HepG2 (cell line): ENCODE results near the gene UBAP1L. TPM values are rescaled to one million over a fixed set of nuclear protein-coding genes. Genes with fewer than 3 reads are reported as not detected.

Experiments
- ATAC-seq: fragments of 200-7000 bp; cut with Tn5 transposase; 3 replicates; pipeline ENCODE4 v1.9.1; 2020; ENCODE audit warnings: mild to moderate bottlenecking, moderate library complexity
- BruUV-seq: library from RNA; stranded (reverse); fragments of 400-500 nt; replicated peaks from 2 replicates; lab custom pipeline; 2021; lab: Mats Ljungman, UMichigan
- CTCF ChIA-PET: fragments of 300-600 bp; formaldehyde crosslinking; extraction: SDS; loops from one replicate; lab custom pipeline; 2021; ENCODE audit warnings: low total read pairs, inconsistent platforms, low intra/inter-chr PET ratio; lab: Yijun Ruan, JAX
- POLR2A ChIA-PET: fragments of 350-600 bp; sonication (Branson Sonifier 250); formaldehyde crosslinking; loops from one replicate; lab custom pipeline; 2020; ENCODE audit warnings: antibody characterized with exemption, inconsistent platforms; lab: Yijun Ruan, JAX
- DNase-seq: peaks from one replicate; pipeline ENCODE4 v3.0.0-alpha.2; 2015; ENCODE audit warnings: low spot score
- FAIRE-seq: peaks from 3 replicates; lab custom pipeline; 2011; peaks lifted over from hg19 to GRCh38; lab: Jason Lieb, UNC
- H2AFZ ChIP-seq: one replicate; pipeline ENCODE4 v1.6.1; 2011; ENCODE audit warnings: low read length, inconsistent platforms
- H3K27ac ChIP-seq: fragments of 300-600 bp; 3 replicates; pipeline ENCODE4 v1.8.0; 2011; ENCODE audit warnings: mixed run types, mild to moderate bottlenecking, mixed read lengths, low read length, inconsistent platforms; ENCODE audit not compliant: insufficient read depth; ENCODE audit errors: extremely low read length
- H3K27me3 ChIP-seq, 2 experiments: fragments of 200-600 bp in 1 of 2; 2 replicates in 1 of 2; 3 replicates in 1 of 2; pipeline versions ENCODE4 v1.6.0 to v1.8.0; 2011; ENCODE audit warnings: low read length in 2 of 2, mild to moderate bottlenecking in 2 of 2, moderate library complexity in 2 of 2, inconsistent platforms in 1 of 2; ENCODE audit not compliant: insufficient read depth in 2 of 2, control insufficient read depth in 1 of 2
- H3K36me3 ChIP-seq, 2 experiments: fragments of 200-600 bp in 1 of 2; replicated peaks in 1 of 2; 2 replicates in 1 of 2; 3 replicates in 1 of 2; pipeline versions ENCODE4 v1.5.1 to v1.8.0; 2011; ENCODE audit warnings: low read length in 2 of 2, inconsistent platforms in 1 of 2; ENCODE audit not compliant: insufficient read depth in 2 of 2, control insufficient read depth in 1 of 2
- H3K4me1 ChIP-seq: 2 replicates; pipeline ENCODE4 v1.5.1; 2012; ENCODE audit warnings: low read length, inconsistent platforms; ENCODE audit not compliant: insufficient read depth
- H3K4me2 ChIP-seq: 2 replicates; pipeline ENCODE4 v1.6.0; 2011; ENCODE audit warnings: low read depth, low read length, inconsistent platforms
- H3K4me3 ChIP-seq, 3 experiments: fragments of 200-600 bp in 1 of 3; sonication (generic), shearing (Covaris generic) in 1 of 3; replicated peaks in 1 of 3; 2 replicates each; pipeline ENCODE4 v1.5.1; 2011 to 2016; ENCODE audit warnings: low read length in 3 of 3, inconsistent platforms in 2 of 3, low read depth in 2 of 3, mild to moderate bottlenecking in 2 of 3, control low read depth in 1 of 3, mixed read lengths in 1 of 3; ENCODE audit not compliant: insufficient read depth in 1 of 3
- H3K79me2 ChIP-seq: one replicate; pipeline ENCODE4 v1.6.1; 2011; ENCODE audit warnings: low read length, inconsistent platforms; ENCODE audit not compliant: insufficient read depth
- H3K9ac ChIP-seq: 2 replicates; pipeline ENCODE4 v1.6.0; 2011; ENCODE audit warnings: mild to moderate bottlenecking, low read depth, low read length, inconsistent platforms; ENCODE audit not compliant: insufficient read depth
- H3K9me3 ChIP-seq: 2 replicates; pipeline ENCODE4 v1.5.1; 2012; ENCODE audit warnings: mild to moderate bottlenecking, low read length
- H4K20me1 ChIP-seq: 2 replicates; pipeline ENCODE4 v1.6.0; 2011; ENCODE audit warnings: inconsistent platforms, mild to moderate bottlenecking, low read length, moderate library complexity; ENCODE audit not compliant: insufficient read depth
- ATRX ChIP-seq: sonication (generic); formaldehyde crosslinking; IDR thresholded peaks from 2 replicates; pipeline ENCODE4 v1.4.0; 2020; ENCODE audit warnings: missing genetic modification reagents, borderline replicate concordance
- HHEX ChIP-seq: IDR thresholded peaks from 2 replicates; pipeline ENCODE4 v1.6.1; 2016; ENCODE audit warnings: control low read depth
- ISL2 ChIP-seq: sonication (generic); formaldehyde crosslinking; IDR thresholded peaks from 2 replicates; pipeline ENCODE4 v1.5.0; 2020; ENCODE audit warnings: missing genetic modification reagents
- MAFK ChIP-seq, 2 experiments: IDR thresholded peaks in 1 of 2; conservative IDR thresholded peaks in 1 of 2; 2 replicates each; pipeline ENCODE4 v1.6.1; 2011; ENCODE audit warnings: improper control_type of control experiment in 2 of 2, low read length in 2 of 2
- NR2F1 ChIP-seq, 2 experiments: fragments of 450-650 bp in 1 of 2; formaldehyde crosslinking in 1 of 2; IDR thresholded peaks; 2 replicates each; pipeline versions ENCODE4 v1.5.0 to v1.6.1; 2016 to 2020; ENCODE audit warnings: mild to moderate bottlenecking in 1 of 2, missing compliant biosample characterization in 1 of 2, missing genetic modification reagents in 1 of 2, moderate library complexity in 1 of 2
- RFX3 ChIP-seq: IDR thresholded peaks from 2 replicates; pipeline ENCODE4 v1.6.1; 2016; ENCODE audit warnings: missing biosample characterization, missing genetic modification reagents
- SKI ChIP-seq: fragments of 450-650 bp; IDR thresholded peaks from one replicate; pipeline ENCODE4 v1.6.1; 2018; ENCODE audit warnings: mild to moderate bottlenecking; ENCODE audit not compliant: partially characterized antibody
- SMARCC2 ChIP-seq: fragments of 450-650 bp; IDR thresholded peaks from 2 replicates; pipeline ENCODE4 v1.6.1; 2017; ENCODE audit warnings: antibody characterized with exemption, mild to moderate bottlenecking
- TAF1 ChIP-seq: sonication (generic); formaldehyde crosslinking; IDR thresholded peaks from 2 replicates; pipeline ENCODE4 v1.4.0; 2020; ENCODE audit warnings: missing genetic modification reagents
- WGBS: methylation state at CpG from one replicate; pipeline ENCODE4 v1.1.6; 2017; ENCODE audit warnings: low lambda C conversion rate; 5-methylcytosine and 5-hydroxymethylcytosine counted together
- in situ Hi-C: cut with HindIII; loops from 2 replicates; pipeline ENCODE4 v1.10.0; 2017; ENCODE audit warnings: low pct_unique_long_range_greater_than_20kb; ENCODE audit not compliant: extremely low pct_ligation_motif_present
- intact Hi-C: fragments of 100-400 bp; cut with micrococcal nuclease; formaldehyde crosslinking; loops from one replicate; pipeline ENCODE4 v1.10.0; 2022; ENCODE audit not compliant: unreplicated experiment
- polyA plus RNA-seq, 8 experiments: library from polyadenylated mRNA; depleted of rRNA in 3 of 8; stranded (reverse) in 7 of 8; unstranded in 1 of 8; fragments of >200 nt; fragmentation: Illumina TruSeq in 4 of 8; extraction: Trizol in 4 of 8; gene quantifications; 2 replicates each; pipeline versions ENCODE4 v1.2.1 to v1.2.3, GENCODE V29; 2011 to 2016; ENCODE audit warnings: low read depth in 4 of 8, missing spikeins in 1 of 8, mixed read lengths in 1 of 8; ENCODE audit not compliant: insufficient read depth in 1 of 8
- total RNA-seq, 5 experiments: library from RNA; depleted of rRNA; stranded (reverse); fragments of >200 nt; fragmentation: Illumina TruSeq; extraction: Trizol; gene quantifications; 2 replicates each; pipeline ENCODE4 v1.2.3, GENCODE V29; 2016; ENCODE audit warnings: low read depth in 1 of 5
- TF ChIP-seq, protein P1 (sequence below): sonication (generic); formaldehyde crosslinking; IDR thresholded peaks from 2 replicates; pipeline ENCODE4 v1.4.0; 2020; ENCODE audit warnings: mild to moderate bottlenecking, missing genetic modification reagents, borderline replicate concordance
- TF ChIP-seq, protein P2 (sequence below): sonication (generic); formaldehyde crosslinking; conservative IDR thresholded peaks from 2 replicates; pipeline ENCODE4 v1.4.0; 2020; ENCODE audit warnings: missing genetic modification reagents
- TF ChIP-seq, protein P3 (sequence below): sonication (generic); formaldehyde crosslinking; IDR thresholded peaks from 2 replicates; pipeline ENCODE4 v1.8.0; 2022; ENCODE audit warnings: missing genetic modification reagents, mild to moderate bottlenecking, inconsistent platforms, borderline replicate concordance
- TF ChIP-seq, protein P4 (sequence below): sonication (generic); formaldehyde crosslinking; IDR thresholded peaks from 2 replicates; pipeline ENCODE4 v1.4.0; 2020; ENCODE audit warnings: missing genetic modification reagents, borderline replicate concordance

The UBAP1L gene
- total and polyA plus RNA-seq, 2 of the 13 experiments (the other 11 are each of a cell fraction or from before 2014, with no cell fraction given), result 0.86 to 1.4 TPM

DNA sequence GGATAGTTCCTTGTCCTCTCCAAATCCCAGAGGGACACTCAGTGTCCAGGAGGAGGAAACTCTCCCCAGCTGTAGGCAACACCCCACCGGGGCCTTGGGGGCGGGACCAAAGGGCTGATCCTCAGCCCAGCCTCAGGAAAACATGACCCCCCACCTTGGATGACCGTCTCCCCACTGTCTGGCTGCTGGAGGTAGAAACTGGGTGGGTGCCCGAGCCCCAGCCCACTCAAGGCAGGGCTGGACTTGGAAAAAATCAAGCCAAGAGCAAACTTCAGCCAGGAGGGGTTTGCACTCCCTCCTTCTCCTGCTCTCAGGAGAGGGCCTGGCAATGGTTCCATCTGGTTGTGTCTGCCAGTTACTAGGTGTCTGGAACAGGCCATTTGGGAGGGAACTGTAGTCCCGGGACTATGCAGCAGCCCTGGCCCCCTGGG lies 43.6 kb downstream of the UBAP1L start:
- POLR2A ChIA-PET, result no interaction called here
- H3K9ac ChIP-seq, result no peak overlapping the region
- CTCF ChIA-PET, result no interaction called here
- peaks cover 6% of the 10 kb centered on the region; the same call in 1 of the 2 replicates for H3K4me1 ChIP-seq
- H3K79me2 ChIP-seq, result no peaks in the 10 kb centered on the region
- no peaks in the 10 kb centered on the region for H3K36me3 ChIP-seq
- ATAC-seq, result no peak
- H3K9me3 ChIP-seq, result no peaks in the 10 kb centered on the region
- FAIRE-seq, result no peak
- TF ChIP-seq MAFK (conservative IDR thresholded peaks at IDR 0.05 in 1 of 2, IDR thresholded peaks at IDR 0.05 in 1 of 2; ENCODE audit: low read length in 2 of 2) (no peak), SKI (no peak), RFX3 (CRISPR knock-in tag) (no peak), SMARCC2 (no peak), ATRX (CRISPR knock-in tag) (no peak), TAF1 (CRISPR knock-in tag) (no peak), HHEX (CRISPR knock-in tag) (no peak), ISL2 (CRISPR knock-in tag) (no peak), NR2F1 (CRISPR knock-in tag; IDR thresholded peaks at IDR 0.05) (no peak)
- TF ChIP-seq, protein P1, sequence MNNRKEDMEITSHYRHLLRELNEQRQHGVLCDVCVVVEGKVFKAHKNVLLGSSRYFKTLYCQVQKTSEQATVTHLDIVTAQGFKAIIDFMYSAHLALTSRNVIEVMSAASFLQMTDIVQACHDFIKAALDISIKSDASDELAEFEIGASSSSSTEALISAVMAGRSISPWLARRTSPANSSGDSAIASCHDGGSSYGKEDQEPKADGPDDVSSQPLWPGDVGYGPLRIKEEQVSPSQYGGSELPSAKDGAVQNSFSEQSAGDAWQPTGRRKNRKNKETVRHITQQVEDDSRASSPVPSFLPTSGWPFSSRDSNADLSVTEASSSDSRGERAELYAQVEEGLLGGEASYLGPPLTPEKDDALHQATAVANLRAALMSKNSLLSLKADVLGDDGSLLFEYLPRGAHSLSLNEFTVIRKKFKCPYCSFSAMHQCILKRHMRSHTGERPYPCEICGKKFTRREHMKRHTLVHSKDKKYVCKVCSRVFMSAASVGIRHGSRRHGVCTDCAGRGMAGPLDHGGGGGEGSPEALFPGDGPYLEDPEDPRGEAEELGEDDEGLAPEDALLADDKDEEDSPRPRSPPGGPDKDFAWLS (CRISPR knock-in tag), result no peak
- TF ChIP-seq, protein P2, sequence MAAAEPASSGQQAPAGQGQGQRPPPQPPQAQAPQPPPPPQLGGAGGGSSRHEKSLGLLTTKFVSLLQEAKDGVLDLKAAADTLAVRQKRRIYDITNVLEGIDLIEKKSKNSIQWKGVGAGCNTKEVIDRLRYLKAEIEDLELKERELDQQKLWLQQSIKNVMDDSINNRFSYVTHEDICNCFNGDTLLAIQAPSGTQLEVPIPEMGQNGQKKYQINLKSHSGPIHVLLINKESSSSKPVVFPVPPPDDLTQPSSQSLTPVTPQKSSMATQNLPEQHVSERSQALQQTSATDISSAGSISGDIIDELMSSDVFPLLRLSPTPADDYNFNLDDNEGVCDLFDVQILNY, result no peak
- TF ChIP-seq, protein P3, sequence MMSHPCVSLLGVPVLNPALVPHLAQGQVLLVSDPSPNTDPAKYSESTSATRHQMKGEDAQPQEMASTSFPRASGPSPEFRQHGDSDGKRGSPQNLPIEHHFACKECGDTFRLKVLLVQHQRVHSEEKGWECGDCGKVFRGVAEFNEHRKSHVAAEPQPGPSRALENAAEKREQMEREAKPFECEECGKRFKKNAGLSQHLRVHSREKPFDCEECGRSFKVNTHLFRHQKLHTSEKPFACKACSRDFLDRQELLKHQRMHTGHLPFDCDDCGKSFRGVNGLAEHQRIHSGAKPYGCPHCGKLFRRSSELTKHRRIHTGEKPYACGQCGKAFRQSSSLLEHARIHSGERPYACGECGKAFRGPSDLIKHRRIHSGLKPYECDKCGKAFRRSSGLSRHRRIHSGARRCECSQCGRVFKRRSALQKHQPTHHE (CRISPR knock-in tag), result no peak
- TF ChIP-seq, protein P4, sequence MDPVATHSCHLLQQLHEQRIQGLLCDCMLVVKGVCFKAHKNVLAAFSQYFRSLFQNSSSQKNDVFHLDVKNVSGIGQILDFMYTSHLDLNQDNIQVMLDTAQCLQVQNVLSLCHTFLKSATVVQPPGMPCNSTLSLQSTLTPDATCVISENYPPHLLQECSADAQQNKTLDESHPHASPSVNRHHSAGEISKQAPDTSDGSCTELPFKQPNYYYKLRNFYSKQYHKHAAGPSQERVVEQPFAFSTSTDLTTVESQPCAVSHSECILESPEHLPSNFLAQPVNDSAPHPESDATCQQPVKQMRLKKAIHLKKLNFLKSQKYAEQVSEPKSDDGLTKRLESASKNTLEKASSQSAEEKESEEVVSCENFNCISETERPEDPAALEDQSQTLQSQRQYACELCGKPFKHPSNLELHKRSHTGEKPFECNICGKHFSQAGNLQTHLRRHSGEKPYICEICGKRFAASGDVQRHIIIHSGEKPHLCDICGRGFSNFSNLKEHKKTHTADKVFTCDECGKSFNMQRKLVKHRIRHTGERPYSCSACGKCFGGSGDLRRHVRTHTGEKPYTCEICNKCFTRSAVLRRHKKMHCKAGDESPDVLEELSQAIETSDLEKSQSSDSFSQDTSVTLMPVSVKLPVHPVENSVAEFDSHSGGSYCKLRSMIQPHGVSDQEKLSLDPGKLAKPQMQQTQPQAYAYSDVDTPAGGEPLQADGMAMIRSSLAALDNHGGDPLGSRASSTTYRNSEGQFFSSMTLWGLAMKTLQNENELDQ, result no peak
- TF ChIP-seq, all 625 proteins: peak for 0
- BruUV-seq, result no TSS peak
- H2AFZ ChIP-seq, result no peak overlapping the region
- WGBS, result no CpG with 5 or more reads among the region's 5 CpGs
- intact Hi-C loops (no loop called here), in situ Hi-C loops (no loop called here)
- no peak overlapping the region for H3K4me2 ChIP-seq
- no peaks in the 10 kb centered on the region for H4K20me1 ChIP-seq
- DNase-seq, result no peak
- no peak overlapping the region for H3K4me3 ChIP-seq
- H3K27me3 ChIP-seq, result peaks cover 1 to 7% of the 10 kb centered on the region in 2 experiments; a peak in 3 of 5 replicates
- H3K27ac ChIP-seq, result no peak overlapping the region
